Breast epithelium (tissue), 3 donors: Measurements from ENCODE around the gene PLCB4.

Experiments used
- CTCF ChIP-seq, 3 donors: fragments of 450-650 bp; IDR thresholded peaks; one replicate each; pipeline ENCODE4 v1.5.1; 2016 to 2017; ENCODE audit warnings: antibody characterized with exemption in 3 of 3, mild to moderate bottlenecking in 3 of 3, moderate library complexity in 3 of 3
- POLR2AphosphoS5 ChIP-seq, 3 donors: sonication (generic); formaldehyde crosslinking; IDR thresholded peaks; one replicate each; pipeline ENCODE4 v1.6.1; 2017; ENCODE audit warnings: antibody characterized with exemption in 3 of 3

GRCh38 chr20:9082741-9083140 is 13.9 kb downstream of the PLCB4 start:
- no peak for TF ChIP-seq POLR2AphosphoS5 (IDR thresholded peaks at IDR 0.05)
- no peak for TF ChIP-seq CTCF (IDR thresholded peaks at IDR 0.05)
